H1 (cell line): Measurements from ENCODE around the gene DCXR. TPM values are rescaled to one million over a fixed set of nuclear protein-coding genes. Genes with fewer than 3 reads are reported as not detected.

Experiments
- CTCF ChIA-PET: fragments of 300-600 bp; sonication (Branson Sonifier 250); formaldehyde crosslinking; loops from one replicate; lab custom pipeline; 2021; ENCODE audit not compliant: partially characterized antibody; lab: Charles Lee
- POLR2A ChIA-PET: fragments of 300-600 bp; sonication (Branson Sonifier 250); formaldehyde crosslinking; loops from one replicate; lab custom pipeline; 2021; ENCODE audit warnings: inconsistent platforms; ENCODE audit not compliant: partially characterized antibody; lab: Charles Lee
- DNase-seq, 2 experiments: peaks; one replicate each; pipeline versions ENCODE4 v3.0.0 to v3.0.0-alpha.2; 2010 to 2022; ENCODE audit warnings: low spot score in 2 of 2, low read depth in 1 of 2, mixed read lengths in 1 of 2
- FAIRE-seq: peaks from 2 replicates; lab custom pipeline; 2011; peaks lifted over from hg19 to GRCh38; lab: Jason Lieb, UNC
- H2AFZ ChIP-seq: 2 replicates; pipeline ENCODE4 v1.8.1; 2012; ENCODE audit warnings: low read length, inconsistent platforms
- H2AK5ac ChIP-seq: 2 replicates; pipeline ENCODE4 v1.6.1; 2013; ENCODE audit warnings: low read depth, low read length
- H2BK120ac ChIP-seq: replicated peaks from 2 replicates; pipeline ENCODE3; 2013; ENCODE audit warnings: low read depth, low read length, inconsistent platforms
- H2BK12ac ChIP-seq: 2 replicates; pipeline ENCODE4 v1.6.1; 2013; ENCODE audit warnings: low read depth, low read length
- H2BK15ac ChIP-seq: 2 replicates; pipeline ENCODE4 v1.6.1; 2013; ENCODE audit warnings: low read length
- H2BK20ac ChIP-seq: 2 replicates; pipeline ENCODE4 v1.6.1; 2013; ENCODE audit warnings: low read length
- H2BK5ac ChIP-seq: 2 replicates; pipeline ENCODE4 v1.6.1; 2013; ENCODE audit warnings: low read depth, low read length
- H3K14ac ChIP-seq: 2 replicates; pipeline ENCODE4 v1.6.1; 2013; ENCODE audit warnings: inconsistent platforms; ENCODE audit not compliant: insufficient read length
- H3K18ac ChIP-seq: 2 replicates; pipeline ENCODE4 v1.6.1; 2013; ENCODE audit warnings: low read length; ENCODE audit errors: extremely low read depth
- H3K23ac ChIP-seq: 2 replicates; pipeline ENCODE4 v1.6.1; 2013; ENCODE audit warnings: inconsistent platforms; ENCODE audit not compliant: insufficient read length
- H3K23me2 ChIP-seq: 2 replicates; pipeline ENCODE4 v1.6.1; 2013; ENCODE audit warnings: low read depth, low read length
- H3K27ac ChIP-seq: 2 replicates; pipeline ENCODE4 v1.6.1; 2011; ENCODE audit warnings: low read depth, low read length, inconsistent platforms
- H3K27me3 ChIP-seq, 4 experiments: replicated peaks in 1 of 4; 1 replicate in 1 of 4; 2 replicates in 3 of 4; pipeline versions ENCODE4 v1.6.1 to v1.8.1; 2011 to 2013; ENCODE audit warnings: low read length in 3 of 4, mild to moderate bottlenecking in 3 of 4, inconsistent platforms in 2 of 4, mixed read lengths in 2 of 4, moderate library complexity in 1 of 4; ENCODE audit not compliant: control insufficient read depth in 3 of 4, insufficient read depth in 3 of 4; ENCODE audit errors: extremely low read depth in 1 of 4
- H3K36me3 ChIP-seq, 4 experiments: 2 replicates each; pipeline versions ENCODE4 v1.6.1 to v1.8.1; 2011 to 2013; ENCODE audit warnings: mild to moderate bottlenecking in 4 of 4, low read length in 3 of 4, moderate library complexity in 2 of 4, control low read depth in 1 of 4, inconsistent platforms in 1 of 4; ENCODE audit not compliant: insufficient read depth in 4 of 4, control insufficient read depth in 2 of 4
- H3K4ac ChIP-seq: replicated peaks from 2 replicates; pipeline ENCODE3; 2013; ENCODE audit warnings: low read length, low read depth, mixed read lengths, inconsistent platforms; ENCODE audit not compliant: insufficient read length
- H3K4me1 ChIP-seq, 4 experiments: replicated peaks in 1 of 4; 1 replicate in 1 of 4; 2 replicates in 3 of 4; pipeline versions ENCODE4 v1.6.1 to v1.8.1; 2011 to 2013; ENCODE audit warnings: low read length in 3 of 4, inconsistent platforms in 2 of 4, mixed read lengths in 1 of 4; ENCODE audit not compliant: insufficient read depth in 4 of 4, control insufficient read depth in 3 of 4
- H3K4me2 ChIP-seq, 2 experiments: 2 replicates each; pipeline versions ENCODE4 v1.6.1 to v1.8.1; 2011 to 2013; ENCODE audit warnings: low read depth in 2 of 2, low read length in 2 of 2, control low read depth in 1 of 2, inconsistent platforms in 1 of 2, mild to moderate bottlenecking in 1 of 2; ENCODE audit not compliant: insufficient read depth in 1 of 2
- H3K4me3 ChIP-seq, 4 experiments: fragments of 200-600, 300-600 bp in 1 of 4; sonication (generic), shearing (Covaris generic), sonication (Bioruptor Twin) in 1 of 4; 2 replicates each; pipeline versions ENCODE4 v1.5.1 to v1.8.1; 2011 to 2016; ENCODE audit warnings: low read length in 4 of 4, low read depth in 3 of 4, control low read depth in 2 of 4, inconsistent platforms in 2 of 4, mild to moderate bottlenecking in 2 of 4, mixed read lengths in 1 of 4, moderate library complexity in 1 of 4; ENCODE audit not compliant: insufficient read depth in 2 of 4; ENCODE audit errors: extremely low read depth in 1 of 4
- H3K56ac ChIP-seq: replicated peaks from 2 replicates; pipeline ENCODE3; 2013; ENCODE audit warnings: low read depth, mild to moderate bottlenecking, mixed read lengths, low read length, inconsistent platforms; ENCODE audit not compliant: insufficient read length
- H3K79me1 ChIP-seq: 2 replicates; pipeline ENCODE4 v1.6.1; 2013; ENCODE audit warnings: low read depth, low read length, control low read depth
- H3K79me2 ChIP-seq, 2 experiments: 2 replicates each; pipeline versions ENCODE4 v1.6.1 to v1.8.1; 2012 to 2013; ENCODE audit warnings: low read length in 2 of 2, mild to moderate bottlenecking in 2 of 2, inconsistent platforms in 1 of 2; ENCODE audit not compliant: insufficient read depth in 2 of 2, control insufficient read depth in 1 of 2
- H3K9ac ChIP-seq, 4 experiments: replicated peaks in 1 of 4; 1 replicate in 1 of 4; 2 replicates in 3 of 4; pipeline versions ENCODE4 v1.6.1 to v1.8.1; 2011 to 2013; ENCODE audit warnings: low read depth in 3 of 4, low read length in 3 of 4, control low read depth in 2 of 4, mild to moderate bottlenecking in 2 of 4, moderate library complexity in 2 of 4, inconsistent platforms in 1 of 4; ENCODE audit errors: extremely low read depth in 1 of 4
- H3K9me3 ChIP-seq, 2 experiments: 2 replicates each; pipeline versions ENCODE4 v1.6.1 to v1.8.1; 2012 to 2013; ENCODE audit warnings: mild to moderate bottlenecking in 2 of 2, moderate library complexity in 2 of 2, control low read depth in 1 of 2, inconsistent platforms in 1 of 2, low read depth in 1 of 2, low read length in 1 of 2, mixed read lengths in 1 of 2; ENCODE audit not compliant: insufficient read depth in 2 of 2
- H4K20me1 ChIP-seq, 2 experiments: replicated peaks in 1 of 2; 2 replicates each; pipeline versions ENCODE3 to v1.8.1; 2011 to 2013; ENCODE audit warnings: inconsistent platforms in 2 of 2, low read length in 2 of 2, mild to moderate bottlenecking in 1 of 2; ENCODE audit not compliant: insufficient read depth in 2 of 2, control insufficient read depth in 1 of 2
- H4K5ac ChIP-seq: 2 replicates; pipeline ENCODE4 v1.6.1; 2013; ENCODE audit warnings: low read length, low read depth, mixed read lengths, inconsistent platforms; ENCODE audit not compliant: insufficient read length
- H4K8ac ChIP-seq: 2 replicates; pipeline ENCODE4 v1.8.0; 2013; ENCODE audit warnings: mild to moderate bottlenecking, moderate library complexity, low read length, inconsistent platforms; ENCODE audit not compliant: insufficient read depth; ENCODE audit errors: extremely low read depth
- H4K91ac ChIP-seq: replicated peaks from 2 replicates; pipeline ENCODE3; 2013; ENCODE audit warnings: low read length, mixed read lengths, inconsistent platforms; ENCODE audit not compliant: insufficient read length
- TBP ChIP-seq: IDR thresholded peaks from 2 replicates; pipeline ENCODE4 v1.6.1; 2011; ENCODE audit warnings: low read depth, low read length, improper control_type of control experiment
- WGBS, 2 experiments: shearing (Covaris generic) in 1 of 2; methylation state at CpG; one replicate each; pipeline versions ENCODE4 v1.1.6 to v1.1.7; 2013 to 2015; ENCODE audit warnings: low lambda C conversion rate in 2 of 2, mixed read lengths in 2 of 2, inconsistent platforms in 1 of 2, low coverage in 1 of 2, missing lambda C conversion rate in 1 of 2; ENCODE audit not compliant: insufficient replicate concordance in 2 of 2, insufficient coverage in 1 of 2, insufficient read length in 1 of 2; ENCODE audit errors: extremely low coverage in 1 of 2, missing lambda C conversion rate in 1 of 2; 5-methylcytosine and 5-hydroxymethylcytosine counted together
- polyA plus RNA-seq, 7 experiments: library from polyadenylated mRNA; depleted of rRNA in 3 of 7; stranded (reverse) in 5 of 7; unstranded in 2 of 7; fragments of >200 nt in 5 of 7; fragments of 200-250 nt in 2 of 7; gene quantifications; 1 replicate in 5 of 7; 2 replicates in 1 of 7; 4 replicates in 1 of 7; pipeline versions ENCODE4 v1.2.1 to v1.2.3, GENCODE V29; 2011 to 2013; ENCODE audit warnings: missing spikeins in 2 of 7, mixed read lengths in 2 of 7
- total RNA-seq: library from RNA; stranded (reverse); fragmentation: NEBNext Ultra II Directional; extraction: Animal tissue kit (Norgen Biotek cat#: 25700); gene quantifications from 2 replicates; pipeline ENCODE4 v1.2.1, GENCODE V29; 2021

The DCXR gene
- total and polyA plus RNA-seq, 2 of the 8 experiments (the other 6 are each of a cell fraction or from before 2014, with no cell fraction given) = 96.3 to 212 TPM

GRCh38 chr17:82080789-82081464 lies 43.4 kb upstream of the DCXR start:
- ChIA-PET POLR2A (interaction anchor here (0.6 to 12.5 kb wide), 11 partner anchors 8 to 36 kb away, joined by 3 to 105 read pairs (median 5); partner anchors contain the start of genes DUS1L and FASN), CTCF (interaction anchor here (0.6 to 2.9 kb wide), 7 partner anchors 14 to 432 kb away, joined by 3 to 13 read pairs (median 4); no protein-coding TSS in a partner anchor)
- peaks cover 7% of the 10 kb centered on the region for H3K79me1 ChIP-seq
- H4K91ac ChIP-seq = no peak overlapping the region
- 96% methylated on average over 44 of the region's 44 CpGs; no CpG with 5 or more reads in 1 of the 2 experiments for WGBS, 2 experiments
- H2AK5ac ChIP-seq = no peak overlapping the region
- no peak overlapping the region for H3K27ac ChIP-seq
- H2BK120ac ChIP-seq = no peak overlapping the region
- H3K23ac ChIP-seq = no peak overlapping the region
- no peaks in the 10 kb centered on the region for H3K79me2 ChIP-seq
- no peaks in the 10 kb centered on the region for H3K27me3 ChIP-seq
- no peak overlapping the region for H3K9ac ChIP-seq
- H3K9me3 ChIP-seq = no peaks in the 10 kb centered on the region
- H2BK5ac ChIP-seq = no peak overlapping the region
- no peak overlapping the region for H4K8ac ChIP-seq
- no peak for DNase-seq
- H2BK15ac ChIP-seq = no peak overlapping the region
- no peak overlapping the region for H2BK12ac ChIP-seq
- H3K14ac ChIP-seq = no peak overlapping the region
- H3K4ac ChIP-seq = no peak overlapping the region
- no peak overlapping the region for H2BK20ac ChIP-seq
- no peak for FAIRE-seq
- H2AFZ ChIP-seq = no peak overlapping the region
- H4K5ac ChIP-seq = no peak overlapping the region
- H3K36me3 ChIP-seq = peaks cover 51 to 82% (median 67%) of the 10 kb centered on the region in 4 experiments
- peaks cover 28 to 55% of the 10 kb centered on the region in 2 experiments for H4K20me1 ChIP-seq
- H3K56ac ChIP-seq = no peak overlapping the region
- no peak overlapping the region for H3K18ac ChIP-seq
- H3K4me1 ChIP-seq = no peaks in the 10 kb centered on the region
- H3K4me3 ChIP-seq = no peak overlapping the region
- no peak overlapping the region for H3K4me2 ChIP-seq
- no peaks in the 10 kb centered on the region for H3K23me2 ChIP-seq
- TF ChIP-seq TBP = no peak
